HepG2 (cell line): ENCODE data around the gene SUOX. TPM values are rescaled to one million over a fixed set of nuclear protein-coding genes. Genes with fewer than 3 reads are reported as not detected.
A peak's percentile ranks its signal among the peaks of the same experiment; 100 is the strongest.

Experiments
- AGO2 ChIP-seq: fragments of 200-400 bp; formaldehyde crosslinking; optimal IDR thresholded peaks from 2 replicates; pipeline ENCODE3; 2017; ENCODE audit warnings: mild to moderate bottlenecking, low read depth, low read length, moderate library complexity
- ATF7 ChIP-seq, 2 experiments: fragments of 450-650 bp in 1 of 2; sonication (generic) in 1 of 2; formaldehyde crosslinking in 1 of 2; IDR thresholded peaks; 2 replicates each; pipeline versions ENCODE4 v1.4.0 to v1.6.1; 2016 to 2020; ENCODE audit warnings: antibody characterized with exemption in 1 of 2, mild to moderate bottlenecking in 1 of 2, missing genetic modification reagents in 1 of 2
- CBFB ChIP-seq: sonication (generic); formaldehyde crosslinking; IDR thresholded peaks from 2 replicates; pipeline ENCODE4 v1.4.0; 2020; ENCODE audit warnings: missing genetic modification reagents
- KAT8 ChIP-seq: IDR thresholded peaks from 2 replicates; pipeline ENCODE4 v1.6.1; 2016; ENCODE audit warnings: missing genetic modification reagents, missing compliant biosample characterization
- NAIF1 ChIP-seq: sonication (generic); formaldehyde crosslinking; IDR thresholded peaks from 2 replicates; pipeline ENCODE4 v1.5.0; 2020; ENCODE audit warnings: mild to moderate bottlenecking, missing genetic modification reagents, borderline replicate concordance
- NFATC3 ChIP-seq: sonication (generic); formaldehyde crosslinking; IDR thresholded peaks from 2 replicates; pipeline ENCODE4 v1.5.1; 2020; ENCODE audit warnings: mild to moderate bottlenecking, missing genetic modification reagents
- NFYC ChIP-seq: IDR thresholded peaks from 2 replicates; pipeline ENCODE4 v1.6.1; 2016; ENCODE audit warnings: missing genetic modification reagents, missing compliant biosample characterization
- RELA ChIP-seq: sonication (generic); formaldehyde crosslinking; IDR thresholded peaks from 2 replicates; pipeline ENCODE4 v1.4.0; 2020; ENCODE audit warnings: missing genetic modification reagents
- SMAD3 ChIP-seq: sonication (generic); formaldehyde crosslinking; IDR thresholded peaks from 2 replicates; pipeline ENCODE4 v1.4.0; 2020; ENCODE audit warnings: missing genetic modification reagents
- ZNF251 ChIP-seq: sonication (generic); formaldehyde crosslinking; IDR thresholded peaks from 2 replicates; pipeline ENCODE4 v1.9.0; 2021; ENCODE audit warnings: mild to moderate bottlenecking, missing genetic modification reagents
- ZNF350 ChIP-seq: sonication (generic); formaldehyde crosslinking; IDR thresholded peaks from 2 replicates; pipeline ENCODE4 v1.4.0; 2020; ENCODE audit warnings: mild to moderate bottlenecking, low read depth, missing genetic modification reagents, borderline replicate concordance
- ZNF44 ChIP-seq: sonication (generic); formaldehyde crosslinking; IDR thresholded peaks from 2 replicates; pipeline ENCODE4 v1.5.1; 2020; ENCODE audit warnings: mild to moderate bottlenecking, missing genetic modification reagents
- ZNF441 ChIP-seq: sonication (generic); formaldehyde crosslinking; IDR thresholded peaks from 2 replicates; pipeline ENCODE4 v1.7.0; 2021; ENCODE audit warnings: missing genetic modification reagents, borderline replicate concordance
- ZNF639 ChIP-seq: conservative IDR thresholded peaks from 2 replicates; pipeline ENCODE4 v1.6.1; 2018; ENCODE audit warnings: missing genetic modification reagents
- ZSCAN12 ChIP-seq: sonication (generic); formaldehyde crosslinking; IDR thresholded peaks from 2 replicates; pipeline ENCODE4 v1.9.0; 2021; ENCODE audit warnings: mild to moderate bottlenecking, missing genetic modification reagents
- ZUFSP ChIP-seq: sonication (generic); formaldehyde crosslinking; IDR thresholded peaks from 2 replicates; pipeline ENCODE4 v1.9.0; 2021; ENCODE audit warnings: missing genetic modification reagents, mild to moderate bottlenecking, borderline replicate concordance
- polyA plus RNA-seq, 8 experiments: library from polyadenylated mRNA; depleted of rRNA in 3 of 8; stranded (reverse) in 7 of 8; unstranded in 1 of 8; fragments of >200 nt; fragmentation: Illumina TruSeq in 4 of 8; extraction: Trizol in 4 of 8; gene quantifications; 2 replicates each; pipeline versions ENCODE4 v1.2.1 to v1.2.3, GENCODE V29; 2011 to 2016; ENCODE audit warnings: low read depth in 4 of 8, missing spikeins in 1 of 8, mixed read lengths in 1 of 8; ENCODE audit not compliant: insufficient read depth in 1 of 8
- total RNA-seq, 5 experiments: library from RNA; depleted of rRNA; stranded (reverse); fragments of >200 nt; fragmentation: Illumina TruSeq; extraction: Trizol; gene quantifications; 2 replicates each; pipeline ENCODE4 v1.2.3, GENCODE V29; 2016; ENCODE audit warnings: low read depth in 1 of 5
- TF ChIP-seq, protein P1 (sequence below): sonication (generic); formaldehyde crosslinking; IDR thresholded peaks from 2 replicates; pipeline ENCODE4 v1.4.0; 2020; ENCODE audit warnings: missing genetic modification reagents
- TF ChIP-seq, protein P2 (sequence below): sonication (generic); formaldehyde crosslinking; IDR thresholded peaks from 2 replicates; pipeline ENCODE4 v1.8.0; 2022; ENCODE audit warnings: missing genetic modification reagents, mild to moderate bottlenecking, borderline replicate concordance
- TF ChIP-seq, protein P3 (sequence below): IDR thresholded peaks from 2 replicates; pipeline ENCODE4 v1.6.1; 2012; ENCODE audit warnings: inconsistent platforms
- TF ChIP-seq, protein P4 (sequence below): sonication (generic); formaldehyde crosslinking; IDR thresholded peaks from 2 replicates; pipeline ENCODE4 v1.4.0; 2020; ENCODE audit warnings: missing genetic modification reagents, borderline replicate concordance

The SUOX gene
- total and polyA plus RNA-seq, 2 of the 13 experiments (the other 11 are each of a cell fraction or from before 2014, with no cell fraction given): 23.9 to 25.9 TPM

GRCh38 chr12:56041552-56042429, 44.7 kb downstream of the SUOX start, which contains the start of gene RPS26 (continued):
- peak; percentile 20; the same call in 1 of the 2 replicates for TF ChIP-seq RELA
- TF ChIP-seq ZUFSP: no peak
- no peak for TF ChIP-seq ZNF441 (CRISPR knock-in tag)
- TF ChIP-seq ZNF639 (CRISPR knock-in tag): peak; percentile 94
- no peak for TF ChIP-seq NFATC3 (CRISPR knock-in tag)
- no peak for TF ChIP-seq ZSCAN12
- peak; percentile 98 for TF ChIP-seq KAT8 (CRISPR knock-in tag)
- no peak for TF ChIP-seq ZNF251 (CRISPR knock-in tag)
- TF ChIP-seq ZNF44 (CRISPR knock-in tag): no peak
- TF ChIP-seq, protein P1, sequence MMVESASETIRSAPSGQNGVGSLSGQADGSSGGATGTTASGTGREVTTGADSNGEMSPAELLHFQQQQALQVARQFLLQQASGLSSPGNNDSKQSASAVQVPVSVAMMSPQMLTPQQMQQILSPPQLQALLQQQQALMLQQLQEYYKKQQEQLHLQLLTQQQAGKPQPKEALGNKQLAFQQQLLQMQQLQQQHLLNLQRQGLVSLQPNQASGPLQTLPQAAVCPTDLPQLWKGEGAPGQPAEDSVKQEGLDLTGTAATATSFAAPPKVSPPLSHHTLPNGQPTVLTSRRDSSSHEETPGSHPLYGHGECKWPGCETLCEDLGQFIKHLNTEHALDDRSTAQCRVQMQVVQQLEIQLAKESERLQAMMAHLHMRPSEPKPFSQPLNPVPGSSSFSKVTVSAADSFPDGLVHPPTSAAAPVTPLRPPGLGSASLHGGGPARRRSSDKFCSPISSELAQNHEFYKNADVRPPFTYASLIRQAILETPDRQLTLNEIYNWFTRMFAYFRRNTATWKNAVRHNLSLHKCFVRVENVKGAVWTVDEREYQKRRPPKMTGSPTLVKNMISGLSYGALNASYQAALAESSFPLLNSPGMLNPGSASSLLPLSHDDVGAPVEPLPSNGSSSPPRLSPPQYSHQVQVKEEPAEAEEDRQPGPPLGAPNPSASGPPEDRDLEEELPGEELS (CRISPR knock-in tag): peak; percentile 60
- TF ChIP-seq ATF7 (IDR thresholded peaks at IDR 0.05): no peak
- peak; percentile 35; the same call in 1 of the 2 replicates for TF ChIP-seq ATF7 (CRISPR knock-in tag; IDR thresholded peaks at IDR 0.05)
- peak; percentile 83 for TF ChIP-seq NFYC (CRISPR knock-in tag)
- TF ChIP-seq, protein P2, sequence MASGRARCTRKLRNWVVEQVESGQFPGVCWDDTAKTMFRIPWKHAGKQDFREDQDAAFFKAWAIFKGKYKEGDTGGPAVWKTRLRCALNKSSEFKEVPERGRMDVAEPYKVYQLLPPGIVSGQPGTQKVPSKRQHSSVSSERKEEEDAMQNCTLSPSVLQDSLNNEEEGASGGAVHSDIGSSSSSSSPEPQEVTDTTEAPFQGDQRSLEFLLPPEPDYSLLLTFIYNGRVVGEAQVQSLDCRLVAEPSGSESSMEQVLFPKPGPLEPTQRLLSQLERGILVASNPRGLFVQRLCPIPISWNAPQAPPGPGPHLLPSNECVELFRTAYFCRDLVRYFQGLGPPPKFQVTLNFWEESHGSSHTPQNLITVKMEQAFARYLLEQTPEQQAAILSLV (CRISPR knock-in tag): peak; percentile 86; the same call in 1 of the 2 replicates
- peak; percentile 56 for TF ChIP-seq AGO2
- TF ChIP-seq, protein P3, sequence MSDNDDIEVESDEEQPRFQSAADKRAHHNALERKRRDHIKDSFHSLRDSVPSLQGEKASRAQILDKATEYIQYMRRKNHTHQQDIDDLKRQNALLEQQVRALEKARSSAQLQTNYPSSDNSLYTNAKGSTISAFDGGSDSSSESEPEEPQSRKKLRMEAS: peak; percentile 83
- TF ChIP-seq, protein P4, sequence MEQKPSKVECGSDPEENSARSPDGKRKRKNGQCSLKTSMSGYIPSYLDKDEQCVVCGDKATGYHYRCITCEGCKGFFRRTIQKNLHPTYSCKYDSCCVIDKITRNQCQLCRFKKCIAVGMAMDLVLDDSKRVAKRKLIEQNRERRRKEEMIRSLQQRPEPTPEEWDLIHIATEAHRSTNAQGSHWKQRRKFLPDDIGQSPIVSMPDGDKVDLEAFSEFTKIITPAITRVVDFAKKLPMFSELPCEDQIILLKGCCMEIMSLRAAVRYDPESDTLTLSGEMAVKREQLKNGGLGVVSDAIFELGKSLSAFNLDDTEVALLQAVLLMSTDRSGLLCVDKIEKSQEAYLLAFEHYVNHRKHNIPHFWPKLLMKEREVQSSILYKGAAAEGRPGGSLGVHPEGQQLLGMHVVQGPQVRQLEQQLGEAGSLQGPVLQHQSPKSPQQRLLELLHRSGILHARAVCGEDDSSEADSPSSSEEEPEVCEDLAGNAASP (CRISPR knock-in tag): peak; percentile 57
- peak; percentile 74 for TF ChIP-seq SMAD3 (CRISPR knock-in tag)
- peak; percentile 81 for TF ChIP-seq CBFB (CRISPR knock-in tag)
- TF ChIP-seq NAIF1 (CRISPR knock-in tag): no peak; the same call in 1 of the 2 replicates
- TF ChIP-seq ZNF350 (CRISPR knock-in tag): peak; percentile 86
